Endothelial cell of umbilical vein (primary cell): Measurements from ENCODE around the gene DERL2. TPM values are rescaled to one million over a fixed set of nuclear protein-coding genes. Genes with fewer than 3 reads are reported as not detected.

Experiments
- BruUV-seq: library from RNA; stranded (reverse); fragments of 400-500 nt; replicated peaks from 2 replicates; lab custom pipeline; 2021; lab: Mats Ljungman, UMichigan
- CTCF ChIA-PET: fragments of 300-600, 350-600 bp; sonication (Branson Sonifier 250); formaldehyde crosslinking; loops from one replicate; lab custom pipeline; 2021; ENCODE audit warnings: antibody characterized with exemption, inconsistent platforms; lab: Charles Lee
- POLR2A ChIA-PET: fragments of 300-600, 350-600 bp; sonication (Branson Sonifier 250); formaldehyde crosslinking; loops from one replicate; lab custom pipeline; 2021; ENCODE audit warnings: antibody characterized with exemption, inconsistent platforms; lab: Charles Lee
- DNase-seq: peaks from one replicate; pipeline ENCODE4 v3.0.0-alpha.2; 2011; ENCODE audit warnings: low read depth, low spot score
- FAIRE-seq: peaks from 2 replicates; lab custom pipeline; 2011; peaks lifted over from hg19 to GRCh38; lab: Jason Lieb, UNC
- H2AFZ ChIP-seq: 2 replicates; pipeline ENCODE4 v1.6.0; 2012; ENCODE audit warnings: low read depth, low read length, control low read depth, inconsistent platforms
- H3K27ac ChIP-seq: 2 replicates; pipeline ENCODE4 v1.5.1; 2011; ENCODE audit warnings: low read depth, mild to moderate bottlenecking, control low read depth, low read length, moderate library complexity; ENCODE audit not compliant: insufficient read depth
- H3K27me3 ChIP-seq, 2 experiments: 2 replicates each; pipeline versions ENCODE4 v1.6.0 to v1.6.1; 2011; ENCODE audit warnings: low read length in 2 of 2, mixed read lengths in 1 of 2; ENCODE audit not compliant: control insufficient read depth in 2 of 2, insufficient read depth in 2 of 2
- H3K36me3 ChIP-seq, 2 experiments: 2 replicates in 1 of 2; 3 replicates in 1 of 2; pipeline ENCODE4 v1.5.1; 2011; ENCODE audit warnings: low read length in 2 of 2, mild to moderate bottlenecking in 1 of 2, moderate library complexity in 1 of 2; ENCODE audit not compliant: control insufficient read depth in 2 of 2, insufficient read depth in 2 of 2; ENCODE audit errors: extremely low read depth in 1 of 2
- H3K4me1 ChIP-seq: 3 replicates; pipeline ENCODE4 v1.5.1; 2011; ENCODE audit warnings: mild to moderate bottlenecking, low read length; ENCODE audit not compliant: control insufficient read depth, insufficient read depth; ENCODE audit errors: extremely low read depth
- H3K4me2 ChIP-seq: 2 replicates; pipeline ENCODE4 v1.6.1; 2011; ENCODE audit warnings: low read length, control low read depth, mixed read lengths; ENCODE audit not compliant: insufficient read depth
- H3K4me3 ChIP-seq, 3 experiments: fragments of 200-600 bp in 1 of 3; sonication (generic), shearing (Covaris generic) in 1 of 3; replicated peaks in 1 of 3; 2 replicates each; pipeline ENCODE4 v1.5.1; 2011 to 2016; ENCODE audit warnings: control low read depth in 3 of 3, low read length in 3 of 3, mild to moderate bottlenecking in 2 of 3, inconsistent platforms in 1 of 3, low read depth in 1 of 3, moderate library complexity in 1 of 3; ENCODE audit not compliant: insufficient read depth in 1 of 3
- H3K79me2 ChIP-seq: 2 replicates; pipeline ENCODE4 v1.6.0; 2012; ENCODE audit warnings: low read length, inconsistent platforms; ENCODE audit not compliant: control insufficient read depth, insufficient read depth
- H3K9ac ChIP-seq: replicated peaks from 2 replicates; pipeline ENCODE3; 2011; ENCODE audit warnings: low read length, control low read depth; ENCODE audit not compliant: insufficient read depth; ENCODE audit errors: extremely low read depth
- H3K9me1 ChIP-seq: replicated peaks from 3 replicates; pipeline ENCODE4 v1.6.0; 2011; ENCODE audit warnings: mild to moderate bottlenecking, low read length; ENCODE audit not compliant: control insufficient read depth, insufficient read depth; ENCODE audit errors: extremely low read depth
- H3K9me3 ChIP-seq: replicated peaks from 2 replicates; pipeline ENCODE4 v1.5.1; 2012; ENCODE audit warnings: low read length, inconsistent platforms; ENCODE audit not compliant: control insufficient read depth, insufficient read depth
- H4K20me1 ChIP-seq: replicated peaks from 2 replicates; pipeline ENCODE3; 2011; ENCODE audit warnings: mild to moderate bottlenecking, low read length; ENCODE audit not compliant: control insufficient read depth, insufficient read depth; ENCODE audit errors: extremely low read depth
- CTCF ChIP-seq, 2 donors: IDR thresholded peaks; 1 replicate in 1 of 2; 2 replicates in 1 of 2; pipeline ENCODE4 v1.5.1; 2011; ENCODE audit warnings: low read length in 2 of 2, mild to moderate bottlenecking in 2 of 2, moderate library complexity in 2 of 2, control low read depth in 1 of 2, inconsistent platforms in 1 of 2, low read depth in 1 of 2; ENCODE audit not compliant: insufficient read depth in 1 of 2; ENCODE audit errors: extremely low read depth in 1 of 2
- EZH2 ChIP-seq: IDR thresholded peaks from 2 replicates; pipeline ENCODE4 v1.6.1; 2012; ENCODE audit warnings: borderline replicate concordance, low read depth, mild to moderate bottlenecking, moderate library complexity, low read length, inconsistent platforms; ENCODE audit not compliant: severe bottlenecking
- GATA2 ChIP-seq: IDR thresholded peaks from 2 replicates; pipeline ENCODE4 v1.7.0; 2011; ENCODE audit warnings: low read depth, mild to moderate bottlenecking, moderate library complexity, mixed read lengths, low read length; ENCODE audit not compliant: insufficient read length, insufficient read depth
- JUN ChIP-seq: IDR thresholded peaks from 2 replicates; pipeline ENCODE4 v1.6.1; 2011; ENCODE audit warnings: borderline replicate concordance, low read depth; ENCODE audit not compliant: insufficient read length, insufficient read depth
- MAX ChIP-seq: IDR thresholded peaks from 2 replicates; pipeline ENCODE4 v1.6.1; 2011; ENCODE audit not compliant: insufficient read depth, insufficient read length
- MYC ChIP-seq: IDR thresholded peaks from one replicate; pipeline ENCODE4 v1.6.1; 2011; ENCODE audit warnings: mild to moderate bottlenecking, low read depth, low read length
- POLR2AphosphoS5 ChIP-seq: IDR thresholded peaks from 2 replicates; pipeline ENCODE4 v1.6.1; 2012; ENCODE audit warnings: low read depth, mild to moderate bottlenecking, control low read depth, low read length, moderate library complexity; ENCODE audit not compliant: insufficient read depth
- dilution Hi-C: fragments of 300-500 bp; cut with MboI; formaldehyde crosslinking; loops from one replicate; pipeline ENCODE4 v1.15.0; 2019; ENCODE audit warnings: low sequenced_read_pairs; ENCODE audit not compliant: extremely low pct_ligation_motif_present
- intact Hi-C: fragments of 100-400 bp; cut with micrococcal nuclease; formaldehyde crosslinking; loops from one replicate; pipeline ENCODE4 v1.10.0; 2022
- polyA plus RNA-seq, 4 experiments: library from polyadenylated mRNA; depleted of rRNA in 3 of 4; stranded (reverse) in 3 of 4; unstranded in 1 of 4; fragments of >200 nt; gene quantifications; 2 replicates each; pipeline versions ENCODE4 v1.2.1 to v1.2.3, GENCODE V29; 2011 to 2012; ENCODE audit warnings: missing spikeins in 1 of 4
- total RNA-seq: library from RNA; stranded (reverse); gene quantifications from 2 replicates; pipeline ENCODE4 v1.2.3, GENCODE V29; 2021

DERL2 gene
- total and polyA plus RNA-seq, 2 donors (not counting 3 experiments of a cell fraction or from before 2014, with no cell fraction given), result 84.5 to 117 TPM

- H4K20me1 ChIP-seq, result no peaks in the 10 kb centered on the region
- dilution Hi-C loops, result no loop called here
- peaks cover 9% of the 10 kb centered on the region for H3K4me1 ChIP-seq
- H3K4me3 ChIP-seq, result no peak overlapping the region
- H3K27ac ChIP-seq, result no peak overlapping the region
- TF ChIP-seq MAX, result no peak
- no peak for TF ChIP-seq MYC
- no peak for TF ChIP-seq POLR2AphosphoS5
- TF ChIP-seq GATA2, result no peak
- no peak for TF ChIP-seq CTCF (IDR thresholded peaks at IDR 0.05; ENCODE audit: extremely low read depth in 1 of 2, insufficient read depth in 1 of 2, low read depth in 1 of 2, low read length in 2 of 2)
- no peak for TF ChIP-seq EZH2
- TF ChIP-seq JUN, result no peak
- no peaks in the 10 kb centered on the region for H3K79me2 ChIP-seq
- DNase-seq, result no peak
- ChIA-PET POLR2A (no interaction called here), CTCF (no interaction called here)
- BruUV-seq, result no TSS peak
- H3K4me2 ChIP-seq, result no peak overlapping the region
- H3K9me1 ChIP-seq, result no peaks in the 10 kb centered on the region
- H3K36me3 ChIP-seq, result peaks cover 7 to 56% of the 10 kb centered on the region in 2 experiments
- H3K9me3 ChIP-seq, result no peaks in the 10 kb centered on the region
- no peaks in the 10 kb centered on the region for H3K27me3 ChIP-seq
- intact Hi-C loops, result no loop called here
- FAIRE-seq, result no peak
- no peak overlapping the region for H2AFZ ChIP-seq
- no peak overlapping the region for H3K9ac ChIP-seq
Measured at GRCh38 chr17:5535436-5535835, 49.5 kb upstream of the DERL2 start.
